Breast epithelium (tissue), 4 donors: ENCODE data around the gene CATSPER1. TPM values are rescaled to one million over a fixed set of nuclear protein-coding genes. Genes with fewer than 3 reads are reported as not detected.

Experiments used
- DNase-seq, 2 donors: peaks; one replicate each; pipeline ENCODE4 v3.0.0-alpha.2; 2019; ENCODE audit warnings: low spot score in 2 of 2
- H3K27ac ChIP-seq, 2 donors: fragments of 200-600 bp; sonication (generic) in 1 of 2; one replicate each; pipeline ENCODE4 v1.5.1; 2016 to 2019; ENCODE audit warnings: mild to moderate bottlenecking in 1 of 2
- H3K27me3 ChIP-seq, 2 donors: fragments of 200-600 bp; sonication (generic) in 1 of 2; one replicate each; pipeline versions ENCODE4 v1.5.1 to v1.6.0; 2017 to 2019; ENCODE audit warnings: control low read depth in 1 of 2, mild to moderate bottlenecking in 1 of 2
- H3K36me3 ChIP-seq: fragments of 200-600 bp; one replicate; pipeline ENCODE4 v1.5.1; 2019
- H3K4me1 ChIP-seq, 2 donors: fragments of 200-600 bp; sonication (generic); one replicate each; pipeline ENCODE4 v1.5.1; 2016 to 2019; ENCODE audit warnings: control low read depth in 1 of 2
- H3K4me3 ChIP-seq, 3 donors: fragments of 200-600 bp; sonication (generic); 1 replicate in 2 of 3; 2 replicates in 1 of 3; pipeline ENCODE4 v1.5.1; 2016 to 2019; ENCODE audit warnings: mild to moderate bottlenecking in 3 of 3, moderate library complexity in 2 of 3
- H3K9me3 ChIP-seq, 2 donors: fragments of 200-600 bp; sonication (generic) in 1 of 2; one replicate each; pipeline ENCODE4 v1.5.1; 2016 to 2019; ENCODE audit warnings: control low read depth in 1 of 2
- CTCF ChIP-seq, 3 donors: fragments of 450-650 bp; IDR thresholded peaks; one replicate each; pipeline ENCODE4 v1.5.1; 2016 to 2017; ENCODE audit warnings: antibody characterized with exemption in 3 of 3, mild to moderate bottlenecking in 3 of 3, moderate library complexity in 3 of 3
- POLR2A ChIP-seq: fragments of 450-650 bp; IDR thresholded peaks from one replicate; pipeline ENCODE4 v1.6.1; 2016; ENCODE audit warnings: antibody characterized with exemption, mild to moderate bottlenecking, moderate library complexity
- POLR2AphosphoS5 ChIP-seq, 3 donors: sonication (generic); formaldehyde crosslinking; IDR thresholded peaks; one replicate each; pipeline ENCODE4 v1.6.1; 2017; ENCODE audit warnings: antibody characterized with exemption in 3 of 3
- intact Hi-C: fragments of 100-400 bp; cut with DNase I; formaldehyde crosslinking; loops from one replicate; pipeline ENCODE4 v1.15.1; 2023; ENCODE audit warnings: low total_unique reads
- total RNA-seq, 3 donors: library from RNA; depleted of rRNA; stranded (reverse); fragments of >200 nt; gene quantifications; one replicate each; pipeline ENCODE4 v1.1.0, GENCODE V29; 2016

Gene CATSPER1
- total RNA-seq, 3 donors from 2014 or later: 0.32 to 1.3 TPM; not detected in 1

GRCh38 chr11:65988791-65989592, 37.3 kb downstream of the CATSPER1 start:
- H3K9me3 ChIP-seq: no peaks in the 10 kb centered on the region
- H3K36me3 ChIP-seq: no peaks in the 10 kb centered on the region
- no peak overlapping the region for H3K4me3 ChIP-seq
- intact Hi-C loops: no loop called here
- no peaks in the 10 kb centered on the region for H3K27me3 ChIP-seq
- no peaks in the 10 kb centered on the region for H3K4me1 ChIP-seq
- peak overlapping the region in 1 of 2 donors; percentile 36 for H3K27ac ChIP-seq
- DNase-seq: peak; percentile 85 to 92
- TF ChIP-seq POLR2AphosphoS5 (IDR thresholded peaks at IDR 0.05) (peak in 2 of 3 donors; percentile 78 to 83), POLR2A (no peak), CTCF (IDR thresholded peaks at IDR 0.05) (peak; percentile 96 to 99 (median 99))

- H3K27ac ChIP-seq: no peak overlapping the region
- intact Hi-C loops: no loop called here
- no peaks in the 10 kb centered on the region for H3K36me3 ChIP-seq
- no peak for DNase-seq
- H3K9me3 ChIP-seq: no peaks in the 10 kb centered on the region
- no peaks in the 10 kb centered on the region for H3K4me1 ChIP-seq
- H3K4me3 ChIP-seq: no peak overlapping the region
- TF ChIP-seq CTCF (IDR thresholded peaks at IDR 0.05): no peak
- TF ChIP-seq POLR2AphosphoS5 (IDR thresholded peaks at IDR 0.05): no peak
- H3K27me3 ChIP-seq: no peaks in the 10 kb centered on the region
These were observed 38.9 kb downstream of the CATSPER1 start for GRCh38 chr11:65987336-65987735.

- no peaks in the 10 kb centered on the region for H3K9me3 ChIP-seq
- no peak for DNase-seq
- intact Hi-C loops: no loop called here
- no peaks in the 10 kb centered on the region for H3K4me1 ChIP-seq
- no peaks in the 10 kb centered on the region for H3K36me3 ChIP-seq
- H3K4me3 ChIP-seq: no peak overlapping the region
- H3K27me3 ChIP-seq: no peaks in the 10 kb centered on the region
- H3K27ac ChIP-seq: no peak overlapping the region
- TF ChIP-seq POLR2AphosphoS5 (IDR thresholded peaks at IDR 0.05) (no peak), POLR2A (no peak), CTCF (IDR thresholded peaks at IDR 0.05) (no peak)
These were observed 42.7 kb downstream of the CATSPER1 start for GRCh38 chr11:65983589-65983987.

GRCh38 chr11:65982824-65983588, 43.3 kb downstream of the CATSPER1 start:
- Histone ChIP-seq H3K27ac (no peak overlapping the region), H3K9me3 (no peaks in the 10 kb centered on the region), H3K4me1 (no peaks in the 10 kb centered on the region), H3K4me3 (no peak overlapping the region), H3K27me3 (no peaks in the 10 kb centered on the region), H3K36me3 (no peaks in the 10 kb centered on the region)
- no peak for DNase-seq
- intact Hi-C loops: no loop called here
- no peak for TF ChIP-seq POLR2AphosphoS5 (IDR thresholded peaks at IDR 0.05)
- no peak for TF ChIP-seq CTCF (IDR thresholded peaks at IDR 0.05)
- TF ChIP-seq POLR2A: no peak
